ENCODE measurements around the gene PRAMEF17.

DNA sequence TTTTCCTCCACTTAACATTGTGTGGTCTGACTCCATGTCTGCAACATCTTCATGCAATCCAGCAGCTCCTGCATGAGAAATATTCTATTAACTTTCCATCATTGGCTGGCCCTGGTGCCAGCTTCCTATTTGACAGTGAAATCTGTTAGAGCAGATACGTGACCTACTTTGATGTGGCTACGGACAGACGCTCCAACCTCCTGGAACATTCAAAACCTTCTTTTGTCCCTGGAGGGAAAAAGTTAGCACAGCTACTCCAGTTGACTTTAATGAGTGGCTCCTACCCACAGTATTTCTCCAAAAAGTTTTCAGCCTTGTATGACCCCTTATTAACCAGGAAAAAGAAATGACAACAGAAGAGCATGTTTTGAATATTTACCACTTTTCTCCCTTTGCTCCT, 42.8 kb downstream of the PRAMEF17 start:
- TF ChIP-seq EZH2 (IDR thresholded peaks at IDR 0.05; ENCODE audit: insufficient read depth, low read length): no peak
- TF ChIP-seq, protein P1, sequence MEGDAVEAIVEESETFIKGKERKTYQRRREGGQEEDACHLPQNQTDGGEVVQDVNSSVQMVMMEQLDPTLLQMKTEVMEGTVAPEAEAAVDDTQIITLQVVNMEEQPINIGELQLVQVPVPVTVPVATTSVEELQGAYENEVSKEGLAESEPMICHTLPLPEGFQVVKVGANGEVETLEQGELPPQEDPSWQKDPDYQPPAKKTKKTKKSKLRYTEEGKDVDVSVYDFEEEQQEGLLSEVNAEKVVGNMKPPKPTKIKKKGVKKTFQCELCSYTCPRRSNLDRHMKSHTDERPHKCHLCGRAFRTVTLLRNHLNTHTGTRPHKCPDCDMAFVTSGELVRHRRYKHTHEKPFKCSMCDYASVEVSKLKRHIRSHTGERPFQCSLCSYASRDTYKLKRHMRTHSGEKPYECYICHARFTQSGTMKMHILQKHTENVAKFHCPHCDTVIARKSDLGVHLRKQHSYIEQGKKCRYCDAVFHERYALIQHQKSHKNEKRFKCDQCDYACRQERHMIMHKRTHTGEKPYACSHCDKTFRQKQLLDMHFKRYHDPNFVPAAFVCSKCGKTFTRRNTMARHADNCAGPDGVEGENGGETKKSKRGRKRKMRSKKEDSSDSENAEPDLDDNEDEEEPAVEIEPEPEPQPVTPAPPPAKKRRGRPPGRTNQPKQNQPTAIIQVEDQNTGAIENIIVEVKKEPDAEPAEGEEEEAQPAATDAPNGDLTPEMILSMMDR (IDR thresholded peaks at IDR 0.05; ENCODE audit: insufficient read depth, low read depth, low read length): no peak

Measured in astrocyte (in vitro differentiated cells and primary cell).